GM21447 (cell line): ENCODE measurements around the gene CELF2.

ENCODE experiments used
- ATAC-seq: cut with Tn5 transposase; IDR thresholded peaks from one replicate; pipeline ENCODE4 v1.9.1; 2021; ENCODE audit not compliant: unreplicated experiment

Gene CELF2

DNA sequence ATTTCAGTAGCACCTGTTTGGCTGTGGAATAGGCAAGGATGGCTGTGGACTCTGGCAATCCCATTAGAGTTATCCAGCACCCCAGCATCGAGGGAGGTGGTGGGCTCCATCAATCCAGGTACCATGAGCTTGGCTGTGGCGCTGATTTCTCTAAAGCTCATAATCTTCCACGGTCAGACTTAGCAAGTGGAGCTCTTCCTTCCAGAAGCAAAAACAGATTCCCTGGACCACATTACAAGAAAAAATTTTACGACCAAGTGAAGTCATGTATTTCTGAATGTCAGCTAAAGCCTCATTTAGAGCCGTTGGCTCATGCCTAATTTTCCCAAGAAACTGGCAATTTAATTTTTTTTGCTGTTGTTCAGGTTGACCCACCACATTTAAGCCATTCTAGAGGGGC, 135.1 kb downstream of the CELF2 start:
- no peak for ATAC-seq

DNA sequence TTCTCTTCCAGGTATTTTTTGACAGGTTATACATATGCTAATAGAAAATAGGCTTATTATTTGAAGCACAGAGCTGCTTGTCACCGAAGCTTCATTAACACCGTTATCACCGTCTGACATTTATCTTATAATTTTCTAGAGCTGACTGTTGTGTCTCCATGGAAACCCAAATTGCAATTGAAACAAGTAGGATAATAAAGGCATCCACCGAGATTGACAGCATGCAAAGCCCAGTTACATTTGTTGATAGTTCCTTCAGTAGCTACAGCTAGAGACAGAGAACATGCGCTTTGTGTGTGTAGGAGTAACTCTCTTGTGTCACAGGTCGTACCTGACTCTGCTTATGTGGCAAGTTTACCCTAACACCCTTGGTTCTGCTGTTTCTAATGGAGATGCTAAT, 135.6 kb downstream of the CELF2 start:
- ATAC-seq = no peak

DNA sequence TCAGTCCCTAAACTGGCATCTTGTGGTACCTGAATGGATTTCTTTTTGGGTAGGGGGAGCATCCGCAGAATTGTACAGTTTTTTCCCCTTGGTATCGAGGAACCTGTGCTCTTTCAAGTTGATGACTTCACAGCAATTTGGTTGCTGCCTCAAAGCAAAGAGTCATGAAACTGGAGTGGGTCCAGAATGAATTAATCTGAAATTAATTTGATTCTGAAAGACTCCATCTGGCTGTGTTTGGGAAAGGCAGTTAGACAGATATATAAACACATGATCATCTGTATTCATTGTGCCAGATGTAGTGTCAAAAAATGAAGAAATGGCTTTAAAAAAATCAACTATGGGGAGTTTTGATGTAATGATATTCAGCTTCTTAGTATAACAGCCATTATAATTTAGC, 136.1 kb downstream of the CELF2 start:
- no peak for ATAC-seq

DNA sequence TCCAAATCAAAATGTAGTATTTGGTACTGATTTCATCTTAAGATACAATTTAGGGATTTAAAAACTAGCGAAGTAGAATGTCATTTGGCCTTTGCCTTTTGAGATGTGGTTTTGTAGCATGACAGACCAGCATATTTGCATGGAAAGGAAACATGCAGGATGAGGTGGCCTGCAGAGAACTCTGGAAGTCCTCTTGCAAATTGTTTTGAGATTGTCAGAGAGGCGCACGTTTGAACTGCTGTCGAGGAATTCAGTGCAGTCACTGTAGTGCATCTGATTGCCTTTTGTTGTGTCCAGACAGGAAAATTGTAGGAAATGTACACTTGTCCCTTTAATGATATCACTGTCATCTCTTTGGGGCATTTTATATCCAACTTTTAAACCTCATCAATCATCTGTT, 136.7 kb downstream of the CELF2 start:
- ATAC-seq = peak; percentile 78

DNA sequence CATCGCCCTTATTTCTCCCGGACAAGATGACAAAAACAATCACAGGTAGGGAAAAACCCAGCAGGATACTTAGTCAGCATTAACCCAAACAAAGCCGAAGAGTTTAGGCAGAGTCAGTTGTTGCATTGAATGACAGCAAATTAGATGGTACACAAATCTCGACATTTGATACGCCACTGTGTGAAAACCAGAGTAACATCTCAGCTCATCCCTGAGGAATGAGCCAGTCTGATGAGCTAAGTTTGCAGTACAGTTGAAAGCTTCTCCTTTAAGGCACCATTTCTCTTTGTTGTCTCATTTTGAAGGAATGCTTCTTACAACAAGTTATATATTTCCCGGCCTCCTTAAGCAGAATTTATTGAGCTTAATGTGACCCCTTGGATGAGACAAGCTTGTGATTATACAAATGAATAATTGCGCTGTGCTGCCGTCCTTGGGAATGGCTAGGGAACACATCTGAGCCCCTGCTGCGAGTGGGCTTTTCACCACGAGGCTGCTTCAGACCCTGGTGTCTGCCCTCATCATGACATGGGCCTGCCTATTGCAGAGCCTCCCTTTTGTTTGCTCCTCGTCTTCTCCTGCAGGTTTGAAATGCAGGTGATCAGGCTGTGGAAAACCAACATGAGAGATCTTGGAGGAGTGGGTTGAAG, 137.3 kb downstream of the CELF2 start:
- no peak for ATAC-seq

DNA sequence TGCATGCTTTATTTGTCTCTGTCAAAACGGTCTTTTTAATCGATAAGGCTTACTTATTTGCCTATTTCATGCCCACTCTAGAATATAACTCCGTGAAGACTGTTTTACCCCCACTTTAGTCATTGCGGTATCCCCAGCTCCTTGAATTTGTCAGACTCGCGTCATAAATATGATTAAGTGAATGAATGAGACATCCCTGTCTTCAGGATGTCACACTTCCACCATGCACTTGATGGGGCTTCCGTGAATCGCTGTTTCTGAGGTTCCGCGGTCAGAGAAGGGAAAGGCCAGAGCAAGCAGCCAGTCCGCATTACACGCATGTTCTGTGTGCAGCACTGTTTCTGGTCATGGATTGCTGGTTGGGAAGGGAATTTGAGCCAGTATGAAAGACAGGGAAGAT, 138.8 kb downstream of the CELF2 start:
- no peak for ATAC-seq

DNA sequence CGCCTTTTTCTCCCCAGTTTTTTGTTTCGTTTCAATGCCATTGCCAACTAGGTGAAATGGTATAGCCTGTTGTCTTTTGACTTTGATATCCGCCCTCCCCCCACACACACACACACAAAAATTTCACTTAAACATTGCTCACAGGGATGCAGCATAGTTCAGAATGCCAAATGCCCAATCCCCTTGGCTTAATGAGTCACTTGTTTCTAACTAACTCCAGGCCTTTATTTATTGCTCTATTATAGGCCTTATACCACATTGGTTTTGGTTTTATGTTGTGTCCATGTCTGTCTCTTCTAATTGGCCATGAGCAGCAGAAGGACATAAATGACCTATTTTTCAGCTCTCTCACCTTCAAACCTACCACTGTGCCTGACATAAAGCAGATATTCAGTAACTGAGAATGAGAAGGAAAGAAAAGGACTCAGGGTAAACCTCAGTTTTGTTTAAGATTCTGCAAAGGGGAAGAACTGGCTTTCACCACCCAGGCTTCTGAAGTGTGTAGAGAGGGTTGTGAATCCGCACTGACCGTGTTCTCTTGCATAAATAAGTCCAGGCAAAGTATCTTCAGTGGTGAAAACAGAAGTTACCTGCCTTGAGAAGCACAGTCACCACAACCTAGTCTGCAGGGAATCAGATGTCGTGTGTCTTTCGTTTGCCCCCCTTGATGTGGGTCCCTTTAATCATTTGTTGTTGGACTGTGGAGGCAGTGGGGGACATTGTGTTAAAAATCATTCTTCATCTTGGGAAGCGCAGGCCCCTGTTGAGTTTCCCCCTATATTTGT, 139.8 kb downstream of the CELF2 start:
- no peak for ATAC-seq

DNA sequence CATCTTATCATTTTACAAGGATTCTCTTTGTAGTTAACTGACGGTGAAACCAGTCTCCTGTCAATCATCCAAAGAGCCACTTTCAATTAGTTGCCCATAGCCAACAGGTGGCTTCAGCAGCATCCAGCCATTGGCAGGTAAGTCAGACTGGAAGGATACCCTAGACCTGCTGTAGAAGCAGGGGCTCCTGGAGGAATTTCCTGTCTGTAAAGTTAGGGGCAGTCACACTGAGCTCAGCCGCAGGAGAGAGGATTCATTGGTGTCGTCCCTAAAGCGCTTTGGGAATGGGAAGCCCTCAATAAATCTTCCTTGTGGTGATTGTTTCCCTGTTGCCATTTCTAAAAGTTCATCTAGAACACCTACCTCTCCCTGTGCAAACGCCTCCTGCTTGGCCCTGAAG, 140.4 kb downstream of the CELF2 start:
- ATAC-seq = no peak

DNA sequence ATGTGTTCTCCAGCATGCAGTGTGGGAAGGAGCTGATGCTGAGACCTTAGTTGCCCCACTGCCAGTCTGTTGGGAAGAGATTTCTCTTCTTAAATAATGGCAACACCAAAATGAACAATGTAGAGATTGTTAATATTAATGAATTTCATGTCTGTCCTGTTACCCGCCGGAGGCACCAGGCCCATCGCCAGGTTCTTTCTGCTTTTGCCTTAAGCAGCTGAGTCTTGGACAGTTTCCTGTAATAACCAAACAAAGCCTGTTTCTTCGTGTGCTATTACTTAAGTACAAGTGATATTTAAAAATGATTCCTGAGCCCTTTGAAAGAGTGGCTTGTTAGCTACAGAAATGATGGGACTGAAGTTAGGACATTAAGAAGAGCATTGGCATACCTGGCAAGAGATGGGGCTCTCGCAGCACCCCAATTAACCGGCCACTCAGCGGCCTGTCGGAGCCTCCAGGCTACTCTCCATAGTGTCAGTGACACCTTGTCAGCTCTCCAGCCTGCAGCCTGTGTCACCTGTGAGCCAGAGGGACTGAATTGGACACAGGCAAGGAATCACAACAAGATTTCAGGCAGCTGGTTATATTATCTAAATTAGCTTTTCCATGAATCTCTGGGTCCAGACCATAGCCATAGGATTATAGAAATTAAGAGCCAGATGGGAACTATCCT, 142.0 kb downstream of the CELF2 start:
- ATAC-seq = no peak

DNA sequence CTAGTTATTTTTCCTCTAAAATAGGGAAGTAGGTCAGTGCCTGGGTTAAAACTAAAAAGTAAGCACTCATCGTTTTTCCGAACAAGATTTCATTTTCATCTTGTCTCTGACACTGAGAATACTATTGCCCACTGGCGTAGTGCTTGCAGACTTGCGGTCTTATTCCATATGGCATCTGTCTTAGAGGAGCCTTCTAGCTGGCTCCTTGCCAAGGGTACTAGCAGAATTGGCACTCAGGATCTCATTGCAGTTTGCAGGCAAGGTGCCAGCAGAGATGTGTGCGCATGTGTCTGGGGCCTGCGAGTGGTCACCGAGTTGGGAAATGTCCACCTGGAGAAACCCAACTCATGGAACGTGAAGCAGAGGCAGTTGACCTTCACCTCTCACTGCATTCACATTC, 143.4 kb downstream of the CELF2 start:
- no peak for ATAC-seq

DNA sequence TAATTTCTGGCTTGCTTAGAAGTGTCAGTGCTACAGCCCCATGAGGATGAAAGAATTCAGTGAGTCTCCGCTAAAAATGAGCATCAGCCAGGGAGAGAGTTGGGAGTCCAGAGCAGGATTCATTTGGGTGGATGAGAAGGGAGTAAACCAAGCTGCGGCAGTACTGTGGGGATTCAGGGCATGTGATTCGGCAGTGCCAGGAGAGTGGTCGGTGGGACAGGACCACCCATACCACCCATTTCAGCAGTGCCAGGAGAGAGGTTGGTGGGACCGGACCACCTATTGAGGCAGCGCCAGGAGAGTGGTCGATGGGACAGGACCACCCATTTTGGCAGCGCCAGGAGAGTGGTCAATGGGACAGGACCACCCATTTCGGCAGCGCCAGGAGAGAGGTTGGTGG, 144.2 kb downstream of the CELF2 start:
- ATAC-seq = no peak

DNA sequence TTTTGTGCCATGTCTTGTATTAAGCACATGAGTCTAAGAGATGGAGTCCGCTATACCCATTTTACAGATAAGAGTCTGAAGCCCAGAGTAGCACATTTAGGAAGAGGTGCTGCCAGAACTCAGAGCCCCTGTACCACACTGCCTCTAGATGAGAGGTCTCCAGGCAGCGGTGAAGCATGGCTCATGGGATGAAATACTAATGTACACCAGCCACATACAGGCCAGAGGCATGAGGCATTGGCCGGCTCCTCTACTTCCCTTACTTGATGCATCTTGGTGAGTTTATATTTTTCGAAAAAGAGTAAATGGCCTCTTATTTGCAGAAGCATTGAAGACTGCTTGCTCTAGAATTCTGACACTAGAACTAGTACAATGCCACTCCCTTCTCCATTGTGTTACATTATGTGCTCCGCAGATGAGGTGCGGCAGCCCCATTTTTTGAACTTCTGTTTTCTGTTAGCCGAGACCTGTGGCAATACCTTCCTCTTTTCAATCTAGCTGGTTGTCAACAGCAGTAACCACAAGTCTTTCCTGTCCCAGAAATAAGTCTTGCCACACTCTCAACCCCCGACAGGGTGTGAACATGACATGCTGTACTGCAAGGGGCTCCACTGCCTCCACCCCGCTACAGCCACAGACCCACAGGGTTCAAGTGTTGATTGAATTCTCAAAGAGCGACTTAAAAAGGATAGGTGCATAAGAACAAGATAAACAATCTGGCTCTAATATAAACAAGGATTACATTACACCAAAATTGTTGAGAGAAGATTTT, 145.3 kb downstream of the CELF2 start:
- ATAC-seq = peak; percentile 63

DNA sequence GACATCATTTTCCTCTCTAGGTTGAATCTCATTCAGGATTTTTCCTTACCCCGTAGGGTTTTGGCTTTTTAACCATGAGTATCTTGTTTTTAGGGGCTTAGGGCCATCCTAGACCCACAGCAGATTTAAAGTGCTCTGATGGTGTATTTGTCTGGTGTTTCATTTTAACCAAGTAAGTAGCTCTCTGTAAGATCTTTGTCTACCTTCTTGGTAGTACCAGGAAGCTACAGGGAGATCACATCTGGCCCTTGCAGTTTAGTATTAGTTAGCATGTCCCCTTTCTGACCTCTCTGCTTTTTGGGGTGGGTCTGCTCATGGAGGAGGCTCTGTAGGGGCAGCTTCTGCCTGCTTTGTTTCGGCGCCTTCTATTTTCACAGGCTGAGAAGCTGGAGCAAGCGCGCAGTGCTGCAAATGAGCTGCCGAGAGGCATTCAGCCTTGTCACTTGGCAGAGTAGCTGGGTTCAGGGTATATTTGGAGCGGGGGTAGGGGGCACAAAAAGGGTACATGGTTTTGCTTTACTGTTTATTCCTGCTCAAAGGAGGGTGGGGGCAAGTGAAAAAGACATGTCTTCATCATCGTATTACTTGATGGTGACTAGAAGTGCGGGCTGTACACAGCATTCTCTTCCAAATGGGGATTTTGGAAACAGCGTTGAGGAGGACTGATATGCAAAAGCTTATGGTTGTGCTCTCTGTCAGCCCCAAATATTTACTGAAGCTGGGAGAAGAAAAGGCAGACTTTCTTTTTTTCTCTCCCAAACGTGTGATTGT, 146.3 kb downstream of the CELF2 start:
- no peak for ATAC-seq

DNA sequence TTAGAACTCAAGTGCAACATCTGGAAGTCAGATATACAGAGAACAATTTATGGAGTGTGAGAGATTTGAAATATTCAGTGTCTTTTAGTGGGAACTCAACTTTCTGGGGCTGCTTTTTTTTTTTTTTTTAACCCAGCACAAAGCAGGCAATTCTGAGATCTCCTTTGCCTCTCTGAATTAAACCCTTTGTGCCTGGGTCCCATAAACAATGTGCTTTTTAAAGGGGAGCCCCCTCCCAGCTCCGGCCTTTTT, 146.8 kb downstream of the CELF2 start:
- no peak for ATAC-seq

DNA sequence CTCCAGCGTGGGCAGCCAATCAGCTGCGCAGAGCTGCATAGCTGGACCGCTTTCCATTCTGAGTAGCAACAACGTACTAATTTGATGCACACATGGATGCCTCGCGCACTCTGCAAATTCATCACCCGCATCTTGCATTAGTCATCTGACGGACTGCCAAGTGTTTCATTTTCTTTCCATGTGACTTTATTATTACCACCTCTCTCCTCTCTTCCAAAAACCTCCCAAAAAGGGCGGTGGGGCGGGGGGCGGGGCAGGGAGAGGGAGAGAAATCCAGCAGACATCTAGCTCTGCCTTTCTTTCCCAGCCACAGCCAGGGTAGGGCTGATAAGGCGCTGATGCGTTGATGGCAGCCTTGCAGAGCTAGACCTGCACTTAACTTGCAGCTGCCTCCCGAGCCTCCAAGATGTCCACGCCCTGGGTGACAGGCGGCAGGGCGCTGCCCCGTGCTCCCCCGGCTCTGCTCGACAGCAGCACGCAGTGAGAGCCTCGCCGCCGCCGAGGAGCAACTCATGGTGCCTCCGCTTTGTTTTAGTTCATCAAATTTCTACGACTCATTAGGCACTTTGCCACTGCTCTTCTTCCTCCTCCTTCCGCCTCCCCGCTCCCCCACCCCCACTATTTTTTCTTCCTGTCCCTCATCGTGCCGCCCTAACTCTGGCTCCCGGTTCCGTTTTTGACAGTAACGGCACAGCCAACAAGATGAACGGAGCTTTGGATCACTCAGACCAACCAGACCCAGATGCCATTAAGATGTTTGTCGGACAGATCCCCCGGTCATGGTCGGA, 147.3 kb downstream of the CELF2 start:
- peak; percentile 24 for ATAC-seq

DNA sequence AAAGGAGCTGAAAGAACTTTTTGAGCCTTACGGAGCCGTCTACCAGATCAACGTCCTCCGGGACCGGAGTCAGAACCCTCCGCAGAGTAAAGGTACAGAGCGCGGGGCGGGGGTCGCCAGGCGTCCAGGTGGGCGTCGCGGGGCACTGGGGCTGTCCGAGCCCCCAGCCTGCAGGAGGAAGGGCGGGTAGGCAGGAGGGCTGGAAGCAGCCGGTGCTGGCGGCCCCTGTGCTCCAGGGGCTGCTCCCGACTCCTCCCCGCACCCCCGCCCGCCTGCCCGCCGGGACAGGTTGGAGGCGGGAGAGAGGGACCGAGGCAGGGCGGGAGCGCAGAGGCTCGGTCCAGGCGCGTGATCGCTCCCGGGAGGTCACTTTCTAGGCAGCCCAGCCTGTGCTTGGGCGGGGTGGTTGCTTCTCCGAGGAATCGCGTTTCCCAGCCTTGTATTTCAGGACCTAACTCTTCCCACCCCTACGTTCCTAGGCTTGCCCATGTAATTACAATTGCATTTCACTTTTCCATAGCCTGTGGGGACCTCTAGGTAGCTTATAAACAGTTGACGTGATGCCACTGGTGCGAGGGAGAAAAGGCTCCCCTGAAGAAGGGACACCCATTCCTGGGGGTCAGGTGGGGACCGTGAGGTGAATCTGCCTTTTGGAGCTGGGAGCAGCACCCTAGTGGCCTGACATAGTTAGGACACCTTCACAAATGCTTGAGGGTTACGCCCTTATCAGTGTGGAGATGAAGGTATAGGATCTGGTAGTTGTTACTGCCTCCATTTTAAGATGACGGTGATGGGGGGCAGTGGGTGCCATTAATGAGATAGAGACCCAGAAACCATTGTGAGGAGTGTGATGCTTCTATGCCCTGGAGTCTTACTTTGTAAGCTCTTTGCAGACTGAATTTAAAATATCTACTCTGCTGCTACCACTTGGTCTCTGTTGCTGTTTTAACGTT, 148.2 kb downstream of the CELF2 start:
- peak; percentile 50 for ATAC-seq

DNA sequence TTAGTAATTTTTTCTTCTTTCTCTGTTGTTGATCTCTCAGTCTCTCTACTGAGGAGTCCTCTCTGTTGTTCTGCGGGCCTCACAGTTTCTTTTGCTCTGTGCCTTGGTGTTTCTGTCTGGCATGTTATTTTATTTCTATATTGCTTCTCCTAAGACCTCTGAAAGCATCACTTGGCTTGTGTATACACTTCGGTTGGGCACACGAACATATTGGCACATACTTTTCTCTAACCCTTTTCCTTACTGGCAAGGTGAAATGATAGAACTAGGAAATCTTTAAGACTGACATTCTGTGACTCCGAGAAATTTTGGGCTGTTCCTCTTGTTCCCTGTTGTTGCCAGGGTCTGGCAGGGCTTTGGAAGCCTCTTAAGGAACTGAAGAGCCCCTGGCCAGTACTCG, 148.9 kb downstream of the CELF2 start:
- no peak for ATAC-seq

DNA sequence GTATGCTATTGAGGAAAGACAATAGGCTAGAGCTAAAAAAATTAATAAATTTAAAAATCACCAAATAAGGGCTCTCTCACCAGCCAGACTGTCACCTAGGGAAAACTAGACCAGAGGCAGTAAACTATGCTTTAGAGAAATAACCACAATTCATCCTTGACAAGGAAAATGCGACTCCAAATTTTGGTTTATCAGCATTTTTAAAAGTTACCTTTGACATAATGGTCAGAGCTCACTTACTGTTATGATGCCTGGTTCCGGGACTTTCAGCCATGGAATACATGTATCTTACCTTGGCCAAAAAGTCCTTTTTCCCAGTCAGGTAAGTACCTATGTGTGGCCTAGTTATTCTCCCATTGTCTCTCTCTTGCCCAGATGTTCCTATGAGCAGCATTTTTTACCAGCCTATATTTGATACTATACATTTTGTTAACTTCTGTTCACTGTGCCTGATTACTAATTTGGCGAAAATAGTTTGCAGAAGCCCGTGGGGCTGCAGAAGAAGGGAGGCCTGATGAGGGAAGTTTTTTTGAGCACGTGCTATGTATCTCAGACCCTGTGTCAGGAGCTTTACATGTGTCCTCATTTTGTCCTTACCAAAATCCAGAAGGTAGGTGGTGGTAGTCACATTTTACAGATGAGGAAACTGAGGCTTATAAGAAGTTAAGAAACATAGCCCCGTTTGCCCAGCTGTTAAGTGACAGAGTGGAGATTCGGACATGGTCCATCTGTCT, 149.7 kb downstream of the CELF2 start:
- no peak for ATAC-seq
